K562 (cell line): Measurements from ENCODE around the gene AUNIP. TPM values are rescaled to one million over a fixed set of nuclear protein-coding genes. Genes with fewer than 3 reads are reported as not detected.

Source experiments
- BDP1 ChIP-seq: IDR thresholded peaks from 3 replicates; pipeline ENCODE4 v1.6.1; 2011; ENCODE audit not compliant: insufficient read length, insufficient read depth
- DLX4 ChIP-seq: fragments of 250-450 bp; sonication (Bioruptor Pico); IDR thresholded peaks from 2 replicates; pipeline ENCODE4 v1.6.1; 2021; ENCODE audit warnings: mild to moderate bottlenecking
- ETS2 ChIP-seq: IDR thresholded peaks from 2 replicates; pipeline ENCODE4 v1.6.1; 2016; ENCODE audit warnings: borderline replicate concordance, missing genetic modification characterization, mild to moderate bottlenecking, moderate library complexity, missing compliant biosample characterization; ENCODE audit not compliant: poor library complexity, severe bottlenecking
- GABPB1 ChIP-seq: sonication (generic); formaldehyde crosslinking; IDR thresholded peaks from 2 replicates; pipeline ENCODE4 v1.8.0; 2022; ENCODE audit warnings: mild to moderate bottlenecking, missing genetic modification reagents
- HMG20A ChIP-seq: fragments of 450-650 bp; formaldehyde crosslinking; conservative IDR thresholded peaks from 2 replicates; pipeline ENCODE4 v1.4.0; 2020; ENCODE audit warnings: mild to moderate bottlenecking, mixed read lengths
- HNRNPK ChIP-seq: fragments of 200-400 bp; formaldehyde crosslinking; IDR thresholded peaks from one replicate; pipeline ENCODE4 v1.6.1; 2018; ENCODE audit warnings: mild to moderate bottlenecking, low read depth, low read length; ENCODE audit not compliant: poor library complexity, severe bottlenecking
- KAT2B ChIP-seq: IDR thresholded peaks from one replicate; pipeline ENCODE4 v1.6.1; 2012; ENCODE audit warnings: low read depth, mild to moderate bottlenecking, control low read depth, inconsistent platforms, low read length, moderate library complexity
- MAFF ChIP-seq: IDR thresholded peaks from 2 replicates; pipeline ENCODE4 v1.6.1; 2012; ENCODE audit warnings: low read length, improper control_type of control experiment
- MTF1 ChIP-seq: fragments of 250-450 bp; sonication (Bioruptor Pico); IDR thresholded peaks from 2 replicates; pipeline ENCODE4 v1.9.0; 2021; ENCODE audit warnings: moderate library complexity, mild to moderate bottlenecking, inconsistent platforms, borderline replicate concordance
- PCBP2 ChIP-seq: fragments of 200-400 bp; formaldehyde crosslinking; IDR thresholded peaks from 2 replicates; pipeline ENCODE4 v1.6.1; 2018; ENCODE audit warnings: low read length, low read depth, mild to moderate bottlenecking, moderate library complexity; ENCODE audit not compliant: poor library complexity, severe bottlenecking
- RBM34 ChIP-seq: fragments of 200-400 bp; formaldehyde crosslinking; IDR thresholded peaks from 2 replicates; pipeline ENCODE4 v1.6.1; 2018; ENCODE audit warnings: low read length, borderline replicate concordance; ENCODE audit not compliant: insufficient read depth
- RHOXF2B ChIP-seq: fragments of 250-450 bp; sonication (Bioruptor Pico); conservative IDR thresholded peaks from 2 replicates; pipeline ENCODE4 v1.5.1; 2021
- SOX6 ChIP-seq: fragments of 450-650 bp; IDR thresholded peaks from 2 replicates; pipeline ENCODE4 v1.6.1; 2014; ENCODE audit warnings: mild to moderate bottlenecking
- SPI1 ChIP-seq: IDR thresholded peaks from 2 replicates; pipeline ENCODE4 v1.6.1; 2011; ENCODE audit warnings: low read depth, low read length, control low read depth, borderline replicate concordance
- ZNF133 ChIP-seq: fragments of 250-450 bp; sonication (Bioruptor Pico); IDR thresholded peaks from 2 replicates; pipeline ENCODE4 v1.4.0; 2020; ENCODE audit warnings: mild to moderate bottlenecking
- ZNF146 ChIP-seq: IDR thresholded peaks from one replicate; pipeline ENCODE4 v1.6.1; 2018; ENCODE audit warnings: missing compliant biosample characterization; ENCODE audit not compliant: unreplicated experiment
- ZNF431 ChIP-seq: sonication (generic); formaldehyde crosslinking; IDR thresholded peaks from 2 replicates; pipeline ENCODE4 v1.8.0; 2022; ENCODE audit warnings: mild to moderate bottlenecking, missing genetic modification reagents
- ZNF699 ChIP-seq: fragments of 250-450 bp; sonication (Bioruptor Pico); IDR thresholded peaks from 2 replicates; pipeline ENCODE4 v1.8.0; 2021; ENCODE audit warnings: mild to moderate bottlenecking, moderate library complexity; ENCODE audit not compliant: insufficient replicate concordance
- ZNF707 ChIP-seq: fragments of 250-450 bp; sonication (Bioruptor Pico); conservative IDR thresholded peaks from 2 replicates; pipeline ENCODE4 v1.8.0; 2022; ENCODE audit warnings: inconsistent platforms, mild to moderate bottlenecking, moderate library complexity
- ZNF76 ChIP-seq: fragments of 250-450 bp; sonication (Bioruptor Pico); IDR thresholded peaks from 2 replicates; pipeline ENCODE4 v1.4.0; 2020; ENCODE audit warnings: mild to moderate bottlenecking, moderate library complexity, borderline replicate concordance
- ZNF766 ChIP-seq: fragments of 200-800 bp; sonication (Bioruptor generic); conservative IDR thresholded peaks from 2 replicates; pipeline ENCODE4 v1.6.1; 2016; ENCODE audit warnings: missing genetic modification characterization, missing compliant biosample characterization
- ZNF77 ChIP-seq: fragments of 250-450 bp; sonication (Bioruptor Pico); IDR thresholded peaks from 2 replicates; pipeline ENCODE4 v1.5.0; 2020
- ZSCAN29 ChIP-seq: fragments of 450-650 bp; IDR thresholded peaks from 2 replicates; pipeline ENCODE4 v1.6.1; 2017
- polyA plus RNA-seq, 8 experiments: library from polyadenylated mRNA; depleted of rRNA in 4 of 8; stranded (reverse) in 5 of 8; unstranded in 3 of 8; fragments of >200 nt; fragmentation: Nextera tagmentation in 2 of 8; fragmentation: Illumina TruSeq in 1 of 8; extraction: Ambion mirVana in 2 of 8; extraction: Trizol in 1 of 8; gene quantifications; 2 replicates each; pipeline versions ENCODE4 v1.2.1 to v1.2.3, GENCODE V29; 2011 to 2014; ENCODE audit warnings: inconsistent platforms in 1 of 8, missing spikeins in 1 of 8
- total RNA-seq, 7 experiments: library from RNA; depleted of rRNA in 6 of 7; stranded (reverse); fragments of >200 nt in 6 of 7; fragmentation: Illumina TruSeq in 2 of 7; extraction: Trizol in 2 of 7; gene quantifications; 2 replicates each; pipeline versions ENCODE4 v1.2.1 to v1.2.3, GENCODE V29; 2011 to 2021; ENCODE audit warnings: low replicate concordance in 1 of 7
- TF ChIP-seq, protein P1 (sequence below): fragments of 250-450 bp; sonication (Bioruptor Pico); IDR thresholded peaks from 2 replicates; pipeline ENCODE4 v1.8.0; 2022; ENCODE audit warnings: moderate library complexity, mild to moderate bottlenecking, inconsistent platforms
- TF ChIP-seq, protein P2 (sequence below): fragments of 250-450 bp; sonication (Bioruptor Pico); IDR thresholded peaks from 2 replicates; pipeline ENCODE4 v1.8.0; 2022; ENCODE audit warnings: inconsistent platforms
- TF ChIP-seq, protein P3 (sequence below): fragments of 450-650 bp; formaldehyde crosslinking; IDR thresholded peaks from 2 replicates; pipeline ENCODE4 v1.4.0; 2020; ENCODE audit warnings: mild to moderate bottlenecking, moderate library complexity

Gene AUNIP
- total and polyA plus RNA-seq, 9 of the 15 experiments (the other 6 are each of a cell fraction or from before 2014, with no cell fraction given) = 12.1 to 53.8 (median 47.1) TPM

- TF ChIP-seq PCBP2 (no peak), ZNF146 (no peak), ZNF707 (no peak), MAFF (no peak), ZNF766 (CRISPR knock-in tag) (no peak; the same call in 1 of the 2 replicates), HMG20A (CRISPR knock-in tag) (no peak), ZNF699 (CRISPR knock-in tag) (no peak), ZNF431 (CRISPR knock-in tag) (peak; percentile 55; the same call in 1 of the 2 replicates), RHOXF2B (CRISPR knock-in tag) (no peak), ZNF133 (CRISPR knock-in tag) (no peak), ZNF77 (CRISPR knock-in tag) (no peak), ETS2 (tag) (no peak), SOX6 (peak; percentile 58), DLX4 (CRISPR knock-in tag) (no peak), MTF1 (CRISPR knock-in tag) (no peak), HNRNPK (no peak), GABPB1 (CRISPR knock-in tag) (peak; percentile 72; the same call in 1 of the 2 replicates), ZSCAN29 (peak; percentile 91), ZNF76 (no peak), SPI1 (no peak; the same call in 1 of the 2 replicates), RBM34 (no peak), KAT2B (no peak), BDP1 (no peak)
- TF ChIP-seq, protein P1, sequence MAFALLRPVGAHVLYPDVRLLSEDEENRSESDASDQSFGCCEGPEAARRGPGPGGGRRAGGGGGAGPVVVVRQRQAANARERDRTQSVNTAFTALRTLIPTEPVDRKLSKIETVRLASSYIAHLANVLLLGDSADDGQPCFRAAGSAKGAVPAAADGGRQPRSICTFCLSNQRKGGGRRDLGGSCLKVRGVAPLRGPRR (CRISPR knock-in tag) = no peak
- TF ChIP-seq, protein P2, sequence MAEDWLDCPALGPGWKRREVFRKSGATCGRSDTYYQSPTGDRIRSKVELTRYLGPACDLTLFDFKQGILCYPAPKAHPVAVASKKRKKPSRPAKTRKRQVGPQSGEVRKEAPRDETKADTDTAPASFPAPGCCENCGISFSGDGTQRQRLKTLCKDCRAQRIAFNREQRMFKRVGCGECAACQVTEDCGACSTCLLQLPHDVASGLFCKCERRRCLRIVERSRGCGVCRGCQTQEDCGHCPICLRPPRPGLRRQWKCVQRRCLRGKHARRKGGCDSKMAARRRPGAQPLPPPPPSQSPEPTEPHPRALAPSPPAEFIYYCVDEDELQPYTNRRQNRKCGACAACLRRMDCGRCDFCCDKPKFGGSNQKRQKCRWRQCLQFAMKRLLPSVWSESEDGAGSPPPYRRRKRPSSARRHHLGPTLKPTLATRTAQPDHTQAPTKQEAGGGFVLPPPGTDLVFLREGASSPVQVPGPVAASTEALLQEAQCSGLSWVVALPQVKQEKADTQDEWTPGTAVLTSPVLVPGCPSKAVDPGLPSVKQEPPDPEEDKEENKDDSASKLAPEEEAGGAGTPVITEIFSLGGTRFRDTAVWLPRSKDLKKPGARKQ (CRISPR knock-in tag) = no peak
- TF ChIP-seq, protein P3, sequence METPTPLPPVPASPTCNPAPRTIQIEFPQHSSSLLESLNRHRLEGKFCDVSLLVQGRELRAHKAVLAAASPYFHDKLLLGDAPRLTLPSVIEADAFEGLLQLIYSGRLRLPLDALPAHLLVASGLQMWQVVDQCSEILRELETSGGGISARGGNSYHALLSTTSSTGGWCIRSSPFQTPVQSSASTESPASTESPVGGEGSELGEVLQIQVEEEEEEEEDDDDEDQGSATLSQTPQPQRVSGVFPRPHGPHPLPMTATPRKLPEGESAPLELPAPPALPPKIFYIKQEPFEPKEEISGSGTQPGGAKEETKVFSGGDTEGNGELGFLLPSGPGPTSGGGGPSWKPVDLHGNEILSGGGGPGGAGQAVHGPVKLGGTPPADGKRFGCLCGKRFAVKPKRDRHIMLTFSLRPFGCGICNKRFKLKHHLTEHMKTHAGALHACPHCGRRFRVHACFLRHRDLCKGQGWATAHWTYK (CRISPR knock-in tag) = no peak; the same call in 1 of the 2 replicates
Measured at GRCh38 chr1:25858906-25859789, at the start of gene AUNIP (continued).
